WERI-Rb-1 (cell line): ENCODE measurements around the gene TBL1X.

ENCODE experiments used
- DNase-seq: peaks from one replicate; pipeline ENCODE4 v3.0.0-alpha.2; 2020
- H3K27ac ChIP-seq: fragments of 250-450 bp; sonication (Bioruptor Pico); 2 replicates; pipeline ENCODE4 v1.5.1; 2020; ENCODE audit warnings: mild to moderate bottlenecking, moderate library complexity
- H3K27me3 ChIP-seq: fragments of 250-450 bp; sonication (Bioruptor Pico); 2 replicates; pipeline ENCODE4 v1.5.1; 2021; ENCODE audit warnings: mild to moderate bottlenecking, low read depth, moderate library complexity; ENCODE audit not compliant: insufficient read depth, severe bottlenecking
- H3K36me3 ChIP-seq: fragments of 250-450 bp; sonication (Bioruptor Pico); 2 replicates; pipeline ENCODE4 v1.5.1; 2020; ENCODE audit warnings: mild to moderate bottlenecking, moderate library complexity
- H3K4me3 ChIP-seq: 2 replicates; pipeline ENCODE4 v1.5.1; 2011; ENCODE audit warnings: low read depth, mild to moderate bottlenecking, control low read depth, low read length
- H3K9me3 ChIP-seq: fragments of 250-450 bp; sonication (Bioruptor Pico); 2 replicates; pipeline ENCODE4 v1.5.1; 2021; ENCODE audit warnings: mild to moderate bottlenecking, moderate library complexity; ENCODE audit not compliant: severe bottlenecking
- CTCF ChIP-seq: IDR thresholded peaks from 2 replicates; pipeline ENCODE4 v1.5.1; 2011; ENCODE audit warnings: low read depth, mild to moderate bottlenecking, control low read depth, inconsistent platforms, low read length

The TBL1X gene

DNA sequence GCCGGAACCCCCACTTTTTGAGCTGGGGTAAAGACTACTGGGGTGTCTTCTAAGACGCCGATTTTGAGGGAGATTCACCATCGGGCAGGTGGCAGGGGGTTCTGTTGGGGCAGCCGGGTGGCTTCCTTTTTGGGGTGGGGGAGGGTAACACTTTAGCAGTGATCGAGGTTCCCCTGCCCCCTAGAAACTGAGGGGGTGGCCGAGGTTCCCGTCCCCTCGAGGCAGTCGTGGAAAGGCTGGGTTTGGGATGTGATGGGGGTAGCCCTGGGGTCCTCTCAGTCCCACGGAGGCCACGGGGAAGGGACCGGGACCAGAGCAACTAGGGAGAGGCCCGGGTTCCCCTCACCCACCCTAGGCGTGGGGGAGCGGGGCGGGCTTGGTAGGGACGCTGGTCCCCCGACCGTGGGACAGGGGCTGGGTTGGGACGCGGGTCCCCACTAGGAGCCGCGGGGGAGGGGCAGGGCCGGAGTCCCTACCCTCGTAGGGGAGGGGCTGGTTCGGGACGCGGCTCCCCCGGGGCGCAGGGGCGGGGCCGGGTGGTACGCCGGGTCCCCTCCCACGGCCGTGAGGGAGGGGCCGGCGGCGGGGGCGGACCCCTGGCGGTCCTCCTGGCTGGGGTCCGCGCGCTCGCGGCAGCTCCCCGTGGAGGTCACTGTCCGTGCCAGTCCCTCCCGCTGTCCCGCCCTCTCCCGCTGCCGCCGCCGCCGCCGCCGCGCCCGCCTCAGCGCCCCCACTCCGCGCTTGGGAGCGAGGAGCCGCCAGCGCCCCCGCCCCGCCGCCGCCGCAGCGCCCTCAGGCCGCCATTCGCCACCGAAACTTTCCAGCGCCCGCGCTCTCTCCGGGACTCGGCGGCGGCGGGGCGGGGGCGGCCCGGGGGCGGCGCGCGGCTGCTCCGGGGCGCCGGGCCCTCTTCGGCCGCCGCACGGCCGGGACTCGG lies at the start of gene TBL1X:
TSS of gene TBL1X (plus strand) at position 624 of the 937 bp plus-strand sequence. CDS start 188,529 bp downstream, outside the sequence.
- DNase-seq = peak; percentile 62
- H3K4me3 ChIP-seq = peak within 1 kb of the TSS; percentile 69
- TF ChIP-seq CTCF = no peak
- peak within 1 kb of the TSS; percentile 81 for H3K27ac ChIP-seq
- peaks cover 39% of the 10 kb centered on the region for H3K27me3 ChIP-seq
- H3K36me3 ChIP-seq = no peaks in the 10 kb centered on the region
- H3K9me3 ChIP-seq = no peaks in the 10 kb centered on the region

DNA sequence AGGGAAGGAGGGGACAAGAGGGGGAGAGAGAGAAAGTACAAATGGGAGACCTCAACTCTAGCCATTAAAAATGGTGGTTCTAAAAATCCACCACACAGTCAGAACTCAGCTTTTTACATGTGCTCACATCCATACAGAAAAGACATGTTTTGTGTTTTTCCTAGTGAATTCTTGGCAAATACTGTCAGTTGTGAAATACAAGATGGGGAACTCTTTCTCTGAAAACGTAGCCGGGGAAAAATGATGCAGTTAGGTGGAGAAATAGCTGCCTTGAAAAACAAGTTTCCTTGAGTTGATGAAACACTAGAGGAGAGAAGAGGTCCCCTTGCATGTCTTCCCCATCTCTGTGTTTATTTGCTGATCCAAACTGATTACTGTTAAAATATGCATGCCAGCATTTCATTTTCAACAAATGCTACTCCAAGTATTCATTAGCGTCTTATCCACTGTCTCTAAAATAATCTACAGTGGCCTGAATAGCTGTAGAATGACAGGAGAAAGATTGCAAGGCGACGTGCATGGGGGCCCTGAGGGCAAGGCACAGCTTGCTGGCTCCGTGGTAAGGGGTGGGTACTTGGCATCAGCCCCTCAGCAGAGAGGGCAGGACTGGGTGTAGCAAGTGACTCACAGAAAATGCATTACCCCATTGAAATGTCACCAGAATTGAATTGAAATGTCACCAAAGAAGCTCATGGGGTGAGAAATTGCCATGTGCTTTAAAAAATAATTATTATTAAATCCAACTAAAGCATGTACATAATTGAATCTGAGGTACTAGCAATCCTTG lies 48.1 kb upstream of the TBL1X start:
- H3K9me3 ChIP-seq = no peaks in the 10 kb centered on the region
- no peaks in the 10 kb centered on the region for H3K27me3 ChIP-seq
- DNase-seq = no peak
- no peaks in the 10 kb centered on the region for H3K36me3 ChIP-seq
- no peak for TF ChIP-seq CTCF
- H3K4me3 ChIP-seq = no peak overlapping the region
- H3K27ac ChIP-seq = no peak overlapping the region

GRCh38 chrX:9418262-9418661 lies 46.6 kb upstream of the TBL1X start:
- H3K27me3 ChIP-seq = no peaks in the 10 kb centered on the region
- H3K9me3 ChIP-seq = no peaks in the 10 kb centered on the region
- H3K27ac ChIP-seq = no peak overlapping the region
- TF ChIP-seq CTCF = no peak
- DNase-seq = no peak
- no peaks in the 10 kb centered on the region for H3K36me3 ChIP-seq
- no peak overlapping the region for H3K4me3 ChIP-seq

DNA sequence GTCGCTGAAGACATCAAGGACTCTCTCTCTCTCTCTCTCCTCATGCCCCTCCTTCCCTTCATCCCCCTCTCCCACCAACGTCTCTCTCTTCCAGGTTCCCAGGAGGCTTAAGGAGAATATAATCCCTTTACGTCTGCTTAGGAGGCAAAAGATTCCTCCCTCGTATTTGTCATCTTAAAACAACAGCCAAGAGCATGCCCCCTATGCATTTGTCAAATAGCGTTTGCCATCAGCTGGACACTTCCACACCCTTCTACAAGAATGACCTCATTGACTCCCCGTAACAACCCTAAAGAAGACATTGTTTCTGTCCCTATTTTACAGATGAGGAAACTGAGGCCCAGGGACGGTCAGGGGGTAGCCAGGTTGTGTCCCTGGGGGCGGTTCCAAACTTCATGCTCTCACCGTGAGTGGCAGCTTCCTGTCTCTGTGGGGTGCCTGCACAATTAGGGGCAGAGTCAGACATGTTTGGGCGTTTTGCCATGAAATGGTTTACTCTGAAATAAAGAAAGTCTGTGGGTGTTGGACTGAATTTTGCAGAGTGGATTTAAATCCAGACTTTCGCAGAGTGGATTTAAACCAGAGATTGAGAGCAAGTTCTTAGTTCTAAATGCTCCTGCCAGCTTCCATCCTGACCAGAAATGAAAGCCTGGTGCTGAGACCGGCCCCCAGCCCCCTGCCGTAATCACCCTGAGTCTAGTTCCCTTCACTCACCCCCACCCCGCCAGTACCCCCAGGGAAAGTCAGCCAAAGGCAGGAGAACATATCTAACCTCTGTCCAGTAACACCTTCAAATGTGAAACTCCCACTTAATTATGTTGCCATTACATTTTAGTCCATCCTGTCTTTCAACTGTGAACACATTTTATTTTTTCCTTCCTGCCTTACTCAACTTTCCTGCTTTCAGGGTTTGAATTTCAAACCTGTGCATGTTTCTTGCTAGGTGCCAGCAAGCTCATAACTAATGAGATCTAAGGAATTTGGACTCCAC lies 44.3 kb upstream of the TBL1X start:
- no peak overlapping the region for H3K27ac ChIP-seq
- no peaks in the 10 kb centered on the region for H3K27me3 ChIP-seq
- H3K9me3 ChIP-seq = no peaks in the 10 kb centered on the region
- DNase-seq = no peak
- H3K4me3 ChIP-seq = no peak overlapping the region
- H3K36me3 ChIP-seq = no peaks in the 10 kb centered on the region
- TF ChIP-seq CTCF = no peak

DNA sequence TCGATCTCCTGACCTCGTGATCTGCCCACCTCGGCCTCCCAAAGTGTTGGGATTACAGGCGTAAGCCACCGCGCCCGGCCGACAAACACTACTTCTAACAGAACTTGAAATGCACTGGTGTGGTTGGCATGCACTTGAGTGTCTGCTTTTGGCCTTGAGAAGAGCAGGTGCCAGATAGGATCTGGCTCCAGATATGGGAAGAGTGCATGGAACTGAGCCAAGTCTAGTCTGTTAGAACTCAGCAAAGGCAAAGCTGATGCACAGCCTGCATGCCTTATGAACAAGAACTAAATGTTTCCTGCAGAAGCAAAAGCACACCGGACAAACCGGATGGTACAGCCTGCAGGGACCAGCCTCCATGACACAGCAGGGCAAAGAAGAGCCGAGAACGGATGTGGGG lies 35.1 kb upstream of the TBL1X start:
- no peak overlapping the region for H3K27ac ChIP-seq
- no peak overlapping the region for H3K4me3 ChIP-seq
- no peaks in the 10 kb centered on the region for H3K36me3 ChIP-seq
- H3K9me3 ChIP-seq = peaks cover 4% of the 10 kb centered on the region
- DNase-seq = no peak
- H3K27me3 ChIP-seq = no peaks in the 10 kb centered on the region
- no peak for TF ChIP-seq CTCF
